Measurements from ENCODE around the gene MGAT5.

The MGAT5 gene

DNA sequence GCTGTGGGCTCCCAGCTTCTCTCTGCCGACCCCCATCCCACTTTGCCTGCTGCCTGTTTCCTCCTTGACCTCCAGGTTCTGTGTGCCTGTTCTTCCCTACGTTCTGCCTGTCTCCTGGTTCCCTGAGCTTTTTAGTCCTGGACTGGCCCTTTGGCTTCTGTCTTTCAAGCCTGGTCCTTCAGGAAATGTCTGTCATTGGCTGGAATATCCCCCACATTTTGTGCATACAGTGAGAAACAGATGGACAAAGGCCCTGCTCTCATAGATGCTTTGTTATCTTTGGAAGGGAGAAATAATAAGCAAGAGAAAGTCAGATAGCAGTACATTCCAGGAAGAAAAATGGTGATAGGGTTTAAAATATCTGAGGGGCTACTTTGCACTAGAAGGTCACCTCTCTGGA, 5.7 kb downstream of the MGAT5 start:
- no peak for ATAC-seq

DNA sequence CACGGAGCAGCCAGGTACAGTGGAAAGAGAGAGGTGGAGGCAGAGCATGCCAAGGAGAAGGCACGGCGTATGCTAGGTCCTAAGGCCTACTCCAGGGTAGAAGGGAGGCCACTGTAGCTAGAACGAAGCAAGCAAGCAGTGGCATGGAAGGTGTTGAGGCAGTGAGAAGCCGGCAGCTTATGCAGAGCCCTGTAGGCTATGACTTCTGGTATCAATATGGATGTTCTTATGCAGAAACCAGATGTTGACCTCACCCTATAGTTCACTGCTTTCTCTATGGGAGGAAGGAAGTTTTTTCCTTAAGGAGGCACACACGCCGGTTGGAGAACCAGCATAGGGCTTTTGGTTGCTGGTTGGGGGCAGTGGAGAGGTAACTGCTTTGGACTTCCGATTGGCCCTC, 6.1 kb downstream of the MGAT5 start:
- no peak for ATAC-seq
- no peak for TF ChIP-seq ISL1 (CRISPR knock-in tag; IDR thresholded peaks at IDR 0.05)
- TF ChIP-seq BACH2 (CRISPR knock-in tag; IDR thresholded peaks at IDR 0.05; ENCODE audit: borderline replicate concordance) = no peak
- TF ChIP-seq, protein P1, sequence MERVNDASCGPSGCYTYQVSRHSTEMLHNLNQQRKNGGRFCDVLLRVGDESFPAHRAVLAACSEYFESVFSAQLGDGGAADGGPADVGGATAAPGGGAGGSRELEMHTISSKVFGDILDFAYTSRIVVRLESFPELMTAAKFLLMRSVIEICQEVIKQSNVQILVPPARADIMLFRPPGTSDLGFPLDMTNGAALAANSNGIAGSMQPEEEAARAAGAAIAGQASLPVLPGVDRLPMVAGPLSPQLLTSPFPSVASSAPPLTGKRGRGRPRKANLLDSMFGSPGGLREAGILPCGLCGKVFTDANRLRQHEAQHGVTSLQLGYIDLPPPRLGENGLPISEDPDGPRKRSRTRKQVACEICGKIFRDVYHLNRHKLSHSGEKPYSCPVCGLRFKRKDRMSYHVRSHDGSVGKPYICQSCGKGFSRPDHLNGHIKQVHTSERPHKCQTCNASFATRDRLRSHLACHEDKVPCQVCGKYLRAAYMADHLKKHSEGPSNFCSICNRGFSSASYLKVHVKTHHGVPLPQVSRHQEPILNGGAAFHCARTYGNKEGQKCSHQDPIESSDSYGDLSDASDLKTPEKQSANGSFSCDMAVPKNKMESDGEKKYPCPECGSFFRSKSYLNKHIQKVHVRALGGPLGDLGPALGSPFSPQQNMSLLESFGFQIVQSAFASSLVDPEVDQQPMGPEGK (CRISPR knock-in tag; IDR thresholded peaks at IDR 0.05; ENCODE audit: borderline replicate concordance) = no peak
- TF ChIP-seq PPARA (CRISPR knock-in tag; IDR thresholded peaks at IDR 0.05; ENCODE audit: borderline replicate concordance) = no peak
- TF ChIP-seq ZFP30 (CRISPR knock-in tag; IDR thresholded peaks at IDR 0.05) = no peak
- no peak for TF ChIP-seq TOX (CRISPR knock-in tag; IDR thresholded peaks at IDR 0.05; ENCODE audit: borderline replicate concordance)
- TF ChIP-seq CSDC2 (CRISPR knock-in tag; IDR thresholded peaks at IDR 0.05) = no peak
- TF ChIP-seq ESRRG (CRISPR knock-in tag; IDR thresholded peaks at IDR 0.05) = no peak
- TF ChIP-seq RARB (CRISPR knock-in tag; IDR thresholded peaks at IDR 0.05) = no peak
- no peak for TF ChIP-seq ZFP3 (CRISPR knock-in tag; IDR thresholded peaks at IDR 0.05)
- TF ChIP-seq ARNTL (CRISPR knock-in tag; IDR thresholded peaks at IDR 0.05; ENCODE audit: borderline replicate concordance, low read depth) = no peak
- TF ChIP-seq OSR1 (CRISPR knock-in tag; IDR thresholded peaks at IDR 0.05) = no peak
- TF ChIP-seq, protein P2, sequence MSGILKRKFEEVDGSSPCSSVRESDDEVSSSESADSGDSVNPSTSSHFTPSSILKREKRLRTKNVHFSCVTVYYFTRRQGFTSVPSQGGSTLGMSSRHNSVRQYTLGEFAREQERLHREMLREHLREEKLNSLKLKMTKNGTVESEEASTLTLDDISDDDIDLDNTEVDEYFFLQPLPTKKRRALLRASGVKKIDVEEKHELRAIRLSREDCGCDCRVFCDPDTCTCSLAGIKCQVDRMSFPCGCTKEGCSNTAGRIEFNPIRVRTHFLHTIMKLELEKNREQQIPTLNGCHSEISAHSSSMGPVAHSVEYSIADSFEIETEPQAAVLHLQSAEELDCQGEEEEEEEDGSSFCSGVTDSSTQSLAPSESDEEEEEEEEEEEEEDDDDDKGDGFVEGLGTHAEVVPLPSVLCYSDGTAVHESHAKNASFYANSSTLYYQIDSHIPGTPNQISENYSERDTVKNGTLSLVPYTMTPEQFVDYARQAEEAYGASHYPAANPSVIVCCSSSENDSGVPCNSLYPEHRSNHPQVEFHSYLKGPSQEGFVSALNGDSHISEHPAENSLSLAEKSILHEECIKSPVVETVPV (CRISPR knock-in tag; IDR thresholded peaks at IDR 0.05) = no peak
- TF ChIP-seq TCF4 (CRISPR knock-in tag; IDR thresholded peaks at IDR 0.05; ENCODE audit: borderline replicate concordance) = no peak
- TF ChIP-seq SNAI2 (CRISPR knock-in tag; IDR thresholded peaks at IDR 0.05) = no peak
- no peak for TF ChIP-seq ZC3H10 (CRISPR knock-in tag; IDR thresholded peaks at IDR 0.05)
- TF ChIP-seq, protein P3, sequence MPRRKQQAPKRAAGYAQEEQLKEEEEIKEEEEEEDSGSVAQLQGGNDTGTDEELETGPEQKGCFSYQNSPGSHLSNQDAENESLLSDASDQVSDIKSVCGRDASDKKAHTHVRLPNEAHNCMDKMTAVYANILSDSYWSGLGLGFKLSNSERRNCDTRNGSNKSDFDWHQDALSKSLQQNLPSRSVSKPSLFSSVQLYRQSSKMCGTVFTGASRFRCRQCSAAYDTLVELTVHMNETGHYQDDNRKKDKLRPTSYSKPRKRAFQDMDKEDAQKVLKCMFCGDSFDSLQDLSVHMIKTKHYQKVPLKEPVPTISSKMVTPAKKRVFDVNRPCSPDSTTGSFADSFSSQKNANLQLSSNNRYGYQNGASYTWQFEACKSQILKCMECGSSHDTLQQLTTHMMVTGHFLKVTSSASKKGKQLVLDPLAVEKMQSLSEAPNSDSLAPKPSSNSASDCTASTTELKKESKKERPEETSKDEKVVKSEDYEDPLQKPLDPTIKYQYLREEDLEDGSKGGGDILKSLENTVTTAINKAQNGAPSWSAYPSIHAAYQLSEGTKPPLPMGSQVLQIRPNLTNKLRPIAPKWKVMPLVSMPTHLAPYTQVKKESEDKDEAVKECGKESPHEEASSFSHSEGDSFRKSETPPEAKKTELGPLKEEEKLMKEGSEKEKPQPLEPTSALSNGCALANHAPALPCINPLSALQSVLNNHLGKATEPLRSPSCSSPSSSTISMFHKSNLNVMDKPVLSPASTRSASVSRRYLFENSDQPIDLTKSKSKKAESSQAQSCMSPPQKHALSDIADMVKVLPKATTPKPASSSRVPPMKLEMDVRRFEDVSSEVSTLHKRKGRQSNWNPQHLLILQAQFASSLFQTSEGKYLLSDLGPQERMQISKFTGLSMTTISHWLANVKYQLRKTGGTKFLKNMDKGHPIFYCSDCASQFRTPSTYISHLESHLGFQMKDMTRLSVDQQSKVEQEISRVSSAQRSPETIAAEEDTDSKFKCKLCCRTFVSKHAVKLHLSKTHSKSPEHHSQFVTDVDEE (CRISPR knock-in tag; IDR thresholded peaks at IDR 0.05) = no peak

More for the DNA sequence above, 5.7 kb downstream of the MGAT5 start:
- TF ChIP-seq, protein P2 (CRISPR knock-in tag; IDR thresholded peaks at IDR 0.05) = no peak
- TF ChIP-seq PPARA (CRISPR knock-in tag; IDR thresholded peaks at IDR 0.05; ENCODE audit: borderline replicate concordance) = no peak
- TF ChIP-seq ZFP3 (CRISPR knock-in tag; IDR thresholded peaks at IDR 0.05) = no peak
- no peak for TF ChIP-seq ESRRG (CRISPR knock-in tag; IDR thresholded peaks at IDR 0.05)
- TF ChIP-seq OSR1 (CRISPR knock-in tag; IDR thresholded peaks at IDR 0.05) = no peak
- no peak for TF ChIP-seq GLIS3 (CRISPR knock-in tag; IDR thresholded peaks at IDR 0.05)
- TF ChIP-seq BACH2 (CRISPR knock-in tag; IDR thresholded peaks at IDR 0.05; ENCODE audit: borderline replicate concordance) = no peak
- no peak for TF ChIP-seq SNAI2 (CRISPR knock-in tag; IDR thresholded peaks at IDR 0.05)
- no peak for TF ChIP-seq TCF4 (CRISPR knock-in tag; IDR thresholded peaks at IDR 0.05; ENCODE audit: borderline replicate concordance)
- TF ChIP-seq ZC3H10 (CRISPR knock-in tag; IDR thresholded peaks at IDR 0.05) = no peak
- TF ChIP-seq ZNF8 (CRISPR knock-in tag; IDR thresholded peaks at IDR 0.05) = no peak
- TF ChIP-seq, protein P4, sequence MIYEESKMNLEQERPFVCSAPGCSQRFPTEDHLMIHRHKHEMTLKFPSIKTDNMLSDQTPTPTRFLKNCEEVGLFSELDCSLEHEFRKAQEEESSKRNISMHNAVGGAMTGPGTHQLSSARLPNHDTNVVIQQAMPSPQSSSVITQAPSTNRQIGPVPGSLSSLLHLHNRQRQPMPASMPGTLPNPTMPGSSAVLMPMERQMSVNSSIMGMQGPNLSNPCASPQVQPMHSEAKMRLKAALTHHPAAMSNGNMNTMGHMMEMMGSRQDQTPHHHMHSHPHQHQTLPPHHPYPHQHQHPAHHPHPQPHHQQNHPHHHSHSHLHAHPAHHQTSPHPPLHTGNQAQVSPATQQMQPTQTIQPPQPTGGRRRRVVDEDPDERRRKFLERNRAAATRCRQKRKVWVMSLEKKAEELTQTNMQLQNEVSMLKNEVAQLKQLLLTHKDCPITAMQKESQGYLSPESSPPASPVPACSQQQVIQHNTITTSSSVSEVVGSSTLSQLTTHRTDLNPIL (CRISPR knock-in tag; IDR thresholded peaks at IDR 0.05; ENCODE audit: low read depth) = no peak

DNA sequence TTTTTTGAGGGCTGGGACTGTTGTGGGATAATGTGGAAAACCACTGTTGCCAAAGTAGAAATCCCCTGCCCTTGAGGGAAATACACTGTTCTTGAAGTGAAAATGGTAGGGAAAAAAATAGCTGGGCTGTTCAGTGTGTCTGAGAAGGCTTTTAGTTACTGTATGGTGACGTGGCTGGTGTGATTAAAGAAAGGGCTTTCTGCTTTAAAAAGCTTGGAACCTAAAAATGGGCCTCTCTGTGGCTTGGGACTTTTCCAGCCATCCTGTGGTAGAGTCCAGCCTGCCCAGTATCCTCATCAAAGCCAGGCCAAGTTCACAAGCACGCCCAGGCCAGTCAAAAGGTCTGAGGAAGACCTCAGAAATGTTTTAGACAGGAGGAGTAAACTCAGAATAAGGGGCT, 6.8 kb downstream of the MGAT5 start:
- TF ChIP-seq ZNF565 (CRISPR knock-in tag; conservative IDR thresholded peaks at IDR 0.05; ENCODE audit: low read depth) (no peak), ZC3H10 (CRISPR knock-in tag; IDR thresholded peaks at IDR 0.05) (no peak), ZNF8 (CRISPR knock-in tag; IDR thresholded peaks at IDR 0.05) (no peak), ZFP3 (CRISPR knock-in tag; IDR thresholded peaks at IDR 0.05) (no peak), TCF4 (CRISPR knock-in tag; IDR thresholded peaks at IDR 0.05; ENCODE audit: borderline replicate concordance) (no peak), ESRRG (CRISPR knock-in tag; IDR thresholded peaks at IDR 0.05) (no peak), PPARA (CRISPR knock-in tag; IDR thresholded peaks at IDR 0.05; ENCODE audit: borderline replicate concordance) (no peak), ZFP30 (CRISPR knock-in tag; IDR thresholded peaks at IDR 0.05) (no peak), SNAI2 (CRISPR knock-in tag; IDR thresholded peaks at IDR 0.05) (no peak)
- TF ChIP-seq, protein P4 (CRISPR knock-in tag; IDR thresholded peaks at IDR 0.05; ENCODE audit: low read depth) = no peak
- peak; percentile 41 for ATAC-seq
